HG02571 (cell line): ENCODE measurements around the gene PATZ1.

Experiments
- ATAC-seq: cut with Tn5 transposase; IDR thresholded peaks from one replicate; pipeline ENCODE4 v1.9.1; 2021; ENCODE audit warnings: mild to moderate bottlenecking, moderate library complexity; ENCODE audit not compliant: unreplicated experiment

Gene PATZ1

DNA sequence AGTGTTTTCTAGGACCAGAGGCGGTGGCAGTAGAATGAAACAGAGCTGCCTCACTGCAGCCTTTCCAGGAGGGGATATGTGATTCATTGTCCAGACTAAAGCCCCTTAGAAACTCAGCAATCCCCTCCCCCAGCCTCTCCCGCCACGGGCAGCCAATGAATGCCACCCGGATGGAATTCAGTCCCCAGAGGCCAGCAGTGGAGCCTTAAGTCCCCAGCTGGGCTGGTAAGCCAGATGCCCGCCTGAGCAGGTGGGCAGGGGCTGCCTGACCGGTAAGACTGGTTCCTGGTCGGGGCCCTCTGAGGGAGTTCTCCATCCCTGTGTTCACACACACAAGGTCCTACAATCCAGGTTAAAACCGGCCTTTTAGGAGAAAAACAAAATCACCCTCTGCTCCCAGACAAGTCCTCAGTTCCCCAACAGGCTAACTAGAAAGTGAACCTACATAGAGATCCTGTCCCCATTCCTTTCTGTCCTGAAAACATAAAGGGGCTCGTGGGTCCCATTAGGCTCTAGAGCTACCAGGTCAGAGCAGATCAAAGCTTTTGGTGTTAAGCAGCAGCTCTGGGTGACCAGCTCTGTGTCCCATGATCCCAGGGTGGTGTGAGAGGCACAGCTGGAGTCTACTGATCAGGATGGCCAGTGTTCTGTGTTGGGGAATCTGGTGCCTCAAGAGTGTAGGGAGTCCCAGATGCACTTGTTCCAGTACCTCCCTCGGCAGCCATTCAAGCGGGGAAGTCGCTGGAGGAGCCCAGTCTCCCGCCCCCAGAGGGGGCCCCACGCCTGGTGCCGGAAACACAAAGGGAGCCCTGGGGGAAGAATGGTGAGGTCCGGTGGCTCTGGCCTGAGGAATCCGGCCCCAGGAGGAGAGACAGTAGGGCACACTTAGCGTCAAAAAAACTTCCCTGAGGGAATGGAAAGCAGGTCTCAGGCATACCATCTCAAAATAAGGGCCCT is 2.6 kb downstream of the PATZ1 start:
- no peak for ATAC-seq

DNA sequence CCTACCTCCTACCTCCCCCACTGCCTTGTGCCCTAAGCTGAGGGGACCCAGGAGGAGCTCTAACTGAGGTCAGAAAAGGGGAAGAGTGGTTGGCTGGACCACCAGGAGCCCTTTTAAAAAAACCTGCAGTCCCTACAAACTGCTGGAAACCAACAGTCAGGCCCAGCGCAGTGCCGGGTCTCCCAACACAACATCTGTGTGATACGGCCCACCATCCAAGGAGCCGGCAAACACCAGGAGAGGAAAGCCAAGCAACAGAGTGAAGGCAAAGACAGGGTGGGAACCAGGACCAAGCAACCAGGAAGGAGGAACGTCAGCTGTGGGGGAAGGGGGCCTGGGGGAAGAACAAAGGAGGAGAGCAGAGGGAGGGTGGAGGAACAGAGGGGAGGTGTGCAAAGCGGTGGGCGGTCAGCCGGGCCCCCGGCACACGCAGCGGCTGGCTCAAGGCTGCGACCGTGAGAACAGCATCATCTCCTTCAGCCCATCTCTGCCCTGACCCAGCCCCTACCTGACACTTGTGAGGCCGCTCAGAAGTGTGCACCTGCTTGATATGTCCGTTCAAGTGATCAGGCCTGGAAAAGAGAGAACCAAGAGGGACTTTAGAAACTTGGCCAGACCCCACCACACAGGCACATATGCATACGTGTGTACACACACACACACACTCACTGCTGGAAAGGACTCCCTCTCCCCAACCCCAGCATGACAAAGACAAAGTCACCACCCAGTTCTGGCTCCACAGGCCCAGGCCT is 3.6 kb downstream of the PATZ1 start:
- no peak for ATAC-seq

- no peak for ATAC-seq
Observed at GRCh38 chr22:31341386-31342088, 4.6 kb downstream of the PATZ1 start.

- ATAC-seq, result no peak
Observed at GRCh38 chr22:31340765-31341247, 5.3 kb downstream of the PATZ1 start.

DNA sequence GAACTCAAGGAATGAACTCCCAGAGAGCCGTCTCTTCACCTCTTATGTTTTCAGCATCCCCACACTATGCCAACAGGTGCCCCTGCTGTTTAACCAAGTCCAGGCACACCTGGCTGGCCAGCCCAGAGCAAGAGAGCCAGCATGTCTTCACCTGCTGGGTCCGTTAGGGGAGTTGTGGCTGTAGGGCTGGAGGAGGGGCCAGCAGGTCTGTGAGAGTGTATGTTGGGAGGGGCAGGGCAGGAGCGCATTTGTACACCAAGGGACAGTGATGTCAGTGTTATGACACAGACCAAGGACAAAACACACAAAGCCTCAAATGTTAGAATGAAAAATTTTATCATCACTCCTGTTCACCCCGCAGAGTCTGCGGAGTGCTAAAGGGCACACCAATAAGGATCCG is 5.8 kb downstream of the PATZ1 start:
- no peak for ATAC-seq

DNA sequence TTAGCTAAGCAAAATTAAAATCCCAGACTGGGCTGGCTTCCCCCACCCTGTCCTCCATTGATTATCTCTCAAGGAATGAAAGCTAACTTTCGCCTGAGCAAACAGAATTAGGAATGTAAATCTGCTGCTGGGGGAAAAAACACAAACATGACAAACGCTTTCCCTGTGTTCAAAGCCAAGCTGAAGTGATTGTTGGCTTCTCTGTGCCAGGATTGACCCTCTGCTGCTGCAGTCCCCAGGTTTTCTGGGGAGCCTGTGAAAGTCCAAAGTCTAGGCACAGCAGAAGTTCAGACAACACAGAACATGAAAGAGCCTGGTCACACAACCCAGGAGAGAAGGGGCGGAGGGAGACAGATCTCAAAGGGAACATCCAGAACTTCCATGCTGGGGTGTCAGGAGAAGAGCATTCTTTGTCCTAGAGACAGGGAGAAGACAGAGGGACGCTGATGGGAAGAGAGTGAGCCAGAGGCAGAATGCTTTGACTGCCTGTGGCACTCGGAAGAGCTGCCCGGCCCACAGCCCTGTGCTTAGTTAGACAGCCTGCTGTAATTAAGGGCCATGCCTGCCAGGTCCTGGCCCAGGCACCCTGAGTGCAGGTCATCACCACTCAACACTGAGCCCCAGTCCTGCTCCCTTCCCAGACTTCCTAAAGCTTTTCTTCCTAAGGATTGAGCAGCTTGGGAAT is 6.9 kb downstream of the PATZ1 start:
- no peak for ATAC-seq

GRCh38 chr22:31337178-31337577 is 9.0 kb downstream of the PATZ1 start:
- no peak for ATAC-seq

DNA sequence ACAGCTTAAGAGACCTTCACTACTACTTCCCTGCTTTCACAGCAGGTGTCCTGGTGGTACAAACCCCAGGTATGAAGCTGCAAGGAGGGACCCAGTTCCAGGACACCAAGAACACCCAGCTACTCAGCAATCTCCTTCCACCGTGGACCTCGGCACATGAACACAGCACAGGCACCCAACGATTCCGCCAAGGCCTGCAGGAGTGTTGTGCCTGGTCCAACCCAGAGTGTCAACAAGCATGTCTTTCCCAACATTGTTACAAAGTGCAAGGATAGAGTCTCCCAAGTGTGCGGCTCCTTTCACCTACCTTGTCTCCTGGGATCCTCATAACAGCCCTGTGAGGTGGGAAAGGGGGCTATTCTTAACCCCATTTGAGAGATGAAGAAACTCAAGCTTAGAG is 11.8 kb downstream of the PATZ1 start:
- no peak for ATAC-seq

- ATAC-seq, result no peak
Observed at GRCh38 chr22:31333641-31334040, 12.5 kb downstream of the PATZ1 start.

DNA sequence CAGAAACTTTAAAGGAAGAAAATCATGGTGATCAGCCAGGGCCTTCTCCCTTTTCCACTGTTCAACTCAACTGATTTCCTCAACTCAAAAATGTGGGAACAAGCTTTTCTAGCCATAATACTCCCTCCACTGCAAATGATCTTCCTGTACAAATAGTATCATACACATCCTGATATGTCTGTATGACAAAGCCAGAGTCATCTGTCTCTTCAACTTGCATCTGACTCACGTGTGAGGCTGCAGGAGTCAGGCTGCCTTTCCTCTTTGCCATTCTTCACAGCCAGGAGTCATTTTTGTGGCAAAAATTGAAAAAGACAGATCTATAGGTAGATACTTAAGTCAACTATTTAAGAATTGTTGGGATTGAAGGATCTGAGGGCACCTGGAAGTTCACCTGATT is 13.3 kb downstream of the PATZ1 start:
- no peak for ATAC-seq

DNA sequence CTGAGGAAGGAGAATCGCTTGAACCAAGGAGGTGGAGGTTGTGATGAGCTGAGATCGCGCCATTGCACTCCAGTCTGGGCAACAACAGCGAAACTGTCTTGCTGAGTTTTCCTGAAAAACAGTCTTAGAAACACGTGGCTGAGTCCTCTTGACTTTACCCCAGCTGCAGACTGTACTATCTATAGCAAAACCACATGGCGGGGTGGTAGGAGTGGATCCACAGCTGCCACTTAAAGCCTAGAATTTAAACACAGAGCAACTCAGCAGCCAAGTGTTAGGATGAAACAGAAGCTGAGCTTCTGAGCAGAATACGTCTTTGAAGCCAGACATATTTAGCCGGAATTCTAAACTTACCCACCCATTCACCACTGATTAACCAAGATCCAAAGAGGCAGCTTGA is 14.1 kb downstream of the PATZ1 start:
- no peak for ATAC-seq

- ATAC-seq, result no peak
Observed at GRCh38 chr22:31329453-31330215, 16.5 kb downstream of the PATZ1 start.

GRCh38 chr22:31329029-31329428 is 17.1 kb downstream of the PATZ1 start:
- ATAC-seq, result no peak

DNA sequence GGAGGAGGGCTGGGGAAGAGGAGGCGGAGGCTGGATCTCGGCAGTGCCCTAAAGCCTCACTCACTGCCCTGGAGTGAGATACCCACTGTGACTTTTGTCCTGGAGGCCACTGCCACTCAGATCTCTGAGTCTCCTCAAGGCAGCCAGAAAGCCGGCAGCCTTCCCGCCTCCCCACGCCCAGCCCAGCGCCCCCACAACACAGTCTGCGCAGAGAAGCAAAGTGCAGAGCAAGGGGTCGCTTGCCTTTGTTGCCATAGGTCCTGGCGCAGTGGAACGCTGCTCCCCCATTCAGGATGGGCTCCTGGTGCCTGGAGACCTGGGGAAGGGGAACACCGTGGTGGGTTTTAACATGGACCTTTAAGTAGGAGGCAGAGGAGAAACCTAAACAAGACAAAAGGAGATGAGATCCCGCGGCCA is 17.6 kb downstream of the PATZ1 start:
- ATAC-seq, result no peak

GRCh38 chr22:31327806-31328543 is 18.2 kb downstream of the PATZ1 start:
- ATAC-seq, result no peak

DNA sequence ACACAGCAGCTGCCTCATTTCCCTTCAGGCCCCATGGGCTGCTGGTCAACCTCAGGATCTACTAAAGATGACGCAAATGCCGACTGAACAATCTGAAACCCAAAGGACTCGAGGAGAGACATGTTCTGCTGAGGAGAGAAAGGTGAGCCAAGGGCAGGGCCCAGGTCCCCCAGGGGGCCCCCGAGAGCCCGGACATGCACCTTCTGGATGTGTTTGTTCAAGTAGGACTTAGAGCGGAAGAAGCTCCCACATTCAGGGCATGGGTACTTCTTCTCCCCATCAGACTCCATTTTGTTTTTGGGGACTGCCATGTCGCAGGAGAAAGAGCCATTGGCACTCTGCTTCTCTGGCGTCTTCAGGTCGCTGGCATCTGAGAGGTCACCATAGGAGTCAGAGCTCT is 19.3 kb downstream of the PATZ1 start:
- ATAC-seq, result no peak

- ATAC-seq, result no peak
Observed at GRCh38 chr22:31323578-31324550, 22.3 kb downstream of the PATZ1 start.

DNA sequence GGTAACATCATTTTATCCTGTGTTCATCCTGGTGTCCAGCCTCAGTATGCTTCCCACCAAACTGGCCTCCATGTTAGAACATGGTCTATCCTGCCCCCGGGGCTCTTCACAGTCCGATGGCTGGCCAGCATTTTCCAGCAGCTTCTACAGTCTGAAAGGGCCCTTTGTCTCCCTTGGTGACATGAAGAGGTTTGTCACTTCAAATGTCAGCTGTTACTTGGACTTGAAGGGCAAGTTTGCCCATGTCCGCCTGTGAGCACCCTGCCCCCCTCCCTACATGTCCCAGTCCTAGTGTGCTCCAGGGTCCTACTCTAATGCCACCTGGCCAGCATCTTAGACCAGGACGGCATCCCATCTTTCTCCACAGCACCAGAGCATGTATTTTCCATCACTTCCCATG is 24.7 kb downstream of the PATZ1 start:
- no peak for ATAC-seq
